ENCODE measurements around the gene RPL18. TPM values are rescaled to one million over a fixed set of nuclear protein-coding genes. Genes with fewer than 3 reads are reported as not detected.

Gene RPL18
- total and polyA plus RNA-seq, 9 of the 15 experiments (the other 6 are each of a cell fraction or from before 2014, with no cell fraction given): 312 to 2,635 (median 1,653) TPM

GRCh38 chr19:48629599-48630295 lies 10.8 kb upstream of the RPL18 start:
- H3K4me2 ChIP-seq (ENCODE audit: insufficient read depth, low read length): no peak overlapping the region
- no peak overlapping the region for H3K27ac ChIP-seq (ENCODE audit: extremely low read depth, low read depth, low read length)
- no peaks in the 10 kb centered on the region for H4K20me1 ChIP-seq (replicated peaks; ENCODE audit: control insufficient read depth, insufficient read depth, low read length)
- H2AFZ ChIP-seq (ENCODE audit: low read depth, low read length): no peak overlapping the region
- ATAC-seq (peak; percentile 55), FAIRE-seq (no peak), DNase-seq (ENCODE audit: extremely low read depth in 1 of 4, low spot score in 3 of 4) (peak in 3 of 4 experiments; percentile 48 to 59 (median 54))
- no TSS peak for BruUV-seq (replicated peaks)
- no peaks in the 10 kb centered on the region for H3K79me2 ChIP-seq (ENCODE audit: control insufficient read depth, insufficient read depth, low read length)
- peak overlapping the region in 1 of 2 experiments; percentile 62; a peak in 2 of 4 replicates for H3K9ac ChIP-seq (ENCODE audit: insufficient read depth in 1 of 2, low read depth in 2 of 2, low read length in 2 of 2)
- WGBS (ENCODE audit: insufficient coverage, low coverage, missing lambda C conversion rate): 57% methylated on average over 48 of the region's 48 CpGs
- ChIA-PET CTCF (ENCODE audit: low intra/inter-chr PET ratio) (no interaction called here), POLR2A (interaction anchor here (0.6 to 1.5 kb wide), 4 partner anchors 10 to 364 kb away, joined by 3 to 15 read pairs (median 4); partner anchors contain the start of genes RPL18, RUVBL2 and SPHK2)
- H3K36me3 ChIP-seq (ENCODE audit: control insufficient read depth, insufficient read depth, low read length): peaks cover 5% of the 10 kb centered on the region; the same call in 1 of the 3 replicates
- H3K9me3 ChIP-seq (replicated peaks; ENCODE audit: control insufficient read depth, insufficient read depth, low read depth, low read length): no peaks in the 10 kb centered on the region
- peaks cover 28 to 77% of the 10 kb centered on the region in 2 experiments for H3K4me1 ChIP-seq (replicated peaks in 1 of 2; ENCODE audit: control insufficient read depth in 2 of 2, insufficient read depth in 2 of 2, low read length in 2 of 2)
- intact Hi-C loops (cut with micrococcal nuclease): no loop called here
- peaks cover 4% of the 10 kb centered on the region for H3K9me1 ChIP-seq (ENCODE audit: control insufficient read depth, insufficient read depth, low read length)
- no peaks in the 10 kb centered on the region for H3K27me3 ChIP-seq (ENCODE audit: control insufficient read depth in 2 of 2, insufficient read depth in 2 of 2, low read length in 2 of 2)
- no peak overlapping the region for H3K4me3 ChIP-seq
- in situ Hi-C loops (cut with MboI): no loop called here
- TF ChIP-seq VEZF1 (CRISPR knock-in tag; IDR thresholded peaks at IDR 0.05): no peak
- 0 out of 2 replicates have a peak, but pooled peaks have one; percentile 20 for TF ChIP-seq ZFX (CRISPR knock-in tag; IDR thresholded peaks at IDR 0.05)
- TF ChIP-seq HNRNPL (IDR thresholded peaks at IDR 0.05; ENCODE audit: low read depth, low read length): 0 out of 2 replicates have a peak, but pooled peaks have one; percentile 39
- no peak for TF ChIP-seq ZNF764 (CRISPR knock-in tag; IDR thresholded peaks at IDR 0.05; ENCODE audit: low read depth)
- TF ChIP-seq MCM2 (IDR thresholded peaks at IDR 0.05; ENCODE audit: low read depth): no peak
- no peak for TF ChIP-seq POLR2AphosphoS2 (IDR thresholded peaks at IDR 0.05; ENCODE audit: low read length)
- TF ChIP-seq ZNF3 (CRISPR knock-in tag; IDR thresholded peaks at IDR 0.05): no peak
- no peak for TF ChIP-seq CBFA2T2 (conservative IDR thresholded peaks at IDR 0.05)
- no peak for TF ChIP-seq MCM7 (IDR thresholded peaks at IDR 0.05)
- TF ChIP-seq POLR2B (IDR thresholded peaks at IDR 0.05; ENCODE audit: low read depth, partially characterized antibody): peak; percentile 14
- TF ChIP-seq RB1 (IDR thresholded peaks at IDR 0.05; ENCODE audit: low read depth): no peak
- TF ChIP-seq ZFP91 (CRISPR knock-in tag; IDR thresholded peaks at IDR 0.05): no peak
- TF ChIP-seq, protein P1, sequence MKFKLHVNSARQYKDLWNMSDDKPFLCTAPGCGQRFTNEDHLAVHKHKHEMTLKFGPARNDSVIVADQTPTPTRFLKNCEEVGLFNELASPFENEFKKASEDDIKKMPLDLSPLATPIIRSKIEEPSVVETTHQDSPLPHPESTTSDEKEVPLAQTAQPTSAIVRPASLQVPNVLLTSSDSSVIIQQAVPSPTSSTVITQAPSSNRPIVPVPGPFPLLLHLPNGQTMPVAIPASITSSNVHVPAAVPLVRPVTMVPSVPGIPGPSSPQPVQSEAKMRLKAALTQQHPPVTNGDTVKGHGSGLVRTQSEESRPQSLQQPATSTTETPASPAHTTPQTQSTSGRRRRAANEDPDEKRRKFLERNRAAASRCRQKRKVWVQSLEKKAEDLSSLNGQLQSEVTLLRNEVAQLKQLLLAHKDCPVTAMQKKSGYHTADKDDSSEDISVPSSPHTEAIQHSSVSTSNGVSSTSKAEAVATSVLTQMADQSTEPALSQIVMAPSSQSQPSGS (CRISPR knock-in tag; IDR thresholded peaks at IDR 0.05): no peak
- peak; percentile 45 for TF ChIP-seq RBFOX2 (IDR thresholded peaks at IDR 0.05; ENCODE audit: low read depth, low read length)
- TF ChIP-seq HIVEP1 (CRISPR knock-in tag; IDR thresholded peaks at IDR 0.05): no peak
- TF ChIP-seq CREB1 (IDR thresholded peaks at IDR 0.05): no peak
- no peak for TF ChIP-seq CREB1 (CRISPR knock-in tag; IDR thresholded peaks at IDR 0.05)
- TF ChIP-seq DMBX1 (CRISPR knock-in tag; IDR thresholded peaks at IDR 0.05; ENCODE audit: borderline replicate concordance): no peak
- no peak for TF ChIP-seq STAT5A (IDR thresholded peaks at IDR 0.05; ENCODE audit: borderline replicate concordance, low read length)
- TF ChIP-seq ZNF41 (CRISPR knock-in tag; conservative IDR thresholded peaks at IDR 0.05): no peak

Measured in K562 (cell line).